AG09309 (cell line): ENCODE data around the gene OTOP1.
A peak's percentile ranks its signal among the peaks of the same experiment; 100 is the strongest.
"Not testable (repeated sequence)": the region's sequence is repeated elsewhere in the genome, so short reads cannot be mapped to it uniquely, and the experiment has no call there.

Experiments
- DNase-seq: peaks from one replicate; pipeline ENCODE4 v3.0.0-alpha.2; 2010; ENCODE audit warnings: low read depth
- H3K4me3 ChIP-seq: 2 replicates; pipeline ENCODE4 v1.5.1; 2011; ENCODE audit warnings: mild to moderate bottlenecking, low read depth, low read length, moderate library complexity; ENCODE audit not compliant: control insufficient read depth
- CTCF ChIP-seq: IDR thresholded peaks from 2 replicates; pipeline ENCODE4 v1.5.1; 2011; ENCODE audit warnings: mild to moderate bottlenecking, low read depth, low read length, inconsistent platforms; ENCODE audit not compliant: insufficient read depth, control insufficient read depth; ENCODE audit errors: missing control alignments

Gene OTOP1

GRCh38 chr4:4268776-4269175, 42.0 kb upstream of the OTOP1 start:
- TF ChIP-seq CTCF = no peak
- DNase-seq = no peak
- H3K4me3 ChIP-seq = no peak overlapping the region

- H3K4me3 ChIP-seq = no peak overlapping the region
- DNase-seq = no peak
- no peak for TF ChIP-seq CTCF
These were observed 41.3 kb upstream of the OTOP1 start for GRCh38 chr4:4267981-4268380.

GRCh38 chr4:4260185-4260751, 33.5 kb upstream of the OTOP1 start:
- no peak overlapping the region for H3K4me3 ChIP-seq
- peak; percentile 42 for DNase-seq
- peak; percentile 50 for TF ChIP-seq CTCF

GRCh38 chr4:4259484-4260100, 32.9 kb upstream of the OTOP1 start:
- H3K4me3 ChIP-seq = no peak overlapping the region
- no peak for DNase-seq
- no peak for TF ChIP-seq CTCF

- not testable (repeated sequence) for DNase-seq, H3K4me3 ChIP-seq
These were observed 31.0 kb upstream of the OTOP1 start for GRCh38 chr4:4257705-4258104.

GRCh38 chr4:4256799-4257198, 30.1 kb upstream of the OTOP1 start:
- no peak for TF ChIP-seq CTCF
- H3K4me3 ChIP-seq = no peak overlapping the region
- DNase-seq = no peak

GRCh38 chr4:4254666-4255065, 27.9 kb upstream of the OTOP1 start:
- TF ChIP-seq CTCF = no peak
- no peak for DNase-seq
- no peak overlapping the region for H3K4me3 ChIP-seq
